ENCODE data around the gene ARFGEF2.

The ARFGEF2 gene

DNA sequence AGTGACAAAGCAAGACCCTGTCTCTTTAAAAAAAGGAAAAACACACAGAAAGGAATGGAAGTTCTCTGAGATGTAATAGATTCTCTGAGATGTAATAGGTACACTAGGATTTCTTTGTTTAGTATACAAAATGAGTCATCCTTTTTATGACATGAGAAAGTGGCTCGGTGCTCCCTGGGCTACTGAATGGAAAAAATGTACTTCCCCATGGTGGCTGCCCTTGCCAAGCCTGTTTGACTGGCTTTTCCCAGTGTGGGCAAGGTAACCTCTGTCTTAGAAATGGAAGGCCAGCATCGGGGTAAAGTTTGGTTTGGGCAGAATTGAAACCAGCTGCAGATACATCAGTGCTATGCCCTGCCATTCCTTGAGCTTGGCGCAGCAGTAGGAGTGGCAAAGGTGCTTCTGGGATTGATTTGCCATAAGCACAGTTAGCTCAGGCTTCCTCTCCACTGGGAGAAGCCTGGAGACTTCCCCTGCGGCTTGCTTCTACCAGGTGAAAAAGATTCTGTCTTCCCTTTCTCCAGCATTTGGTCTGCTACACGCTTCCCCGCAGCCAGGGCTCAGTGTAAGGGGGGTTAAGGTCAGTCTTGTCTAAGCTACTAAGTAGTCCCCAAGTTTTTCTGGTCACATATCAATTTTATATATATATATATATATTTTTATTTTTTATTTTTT is 24.5 kb downstream of the ARFGEF2 start:
- H3K36me3 ChIP-seq (replicated peaks) = peaks cover 27% of the 10 kb centered on the region
- H3K27me3 ChIP-seq (replicated peaks) = no peaks in the 10 kb centered on the region
- in situ Hi-C loops (cut with HindIII; ENCODE audit: low pct_ligation_motif_present, low sequenced_read_pairs) = no loop called here
- no peak overlapping the region for H3K4me3 ChIP-seq (ENCODE audit: low read depth, low read length)
- no peak overlapping the region for H3K27ac ChIP-seq
- DNase-seq = no peak
- TF ChIP-seq, protein P1, sequence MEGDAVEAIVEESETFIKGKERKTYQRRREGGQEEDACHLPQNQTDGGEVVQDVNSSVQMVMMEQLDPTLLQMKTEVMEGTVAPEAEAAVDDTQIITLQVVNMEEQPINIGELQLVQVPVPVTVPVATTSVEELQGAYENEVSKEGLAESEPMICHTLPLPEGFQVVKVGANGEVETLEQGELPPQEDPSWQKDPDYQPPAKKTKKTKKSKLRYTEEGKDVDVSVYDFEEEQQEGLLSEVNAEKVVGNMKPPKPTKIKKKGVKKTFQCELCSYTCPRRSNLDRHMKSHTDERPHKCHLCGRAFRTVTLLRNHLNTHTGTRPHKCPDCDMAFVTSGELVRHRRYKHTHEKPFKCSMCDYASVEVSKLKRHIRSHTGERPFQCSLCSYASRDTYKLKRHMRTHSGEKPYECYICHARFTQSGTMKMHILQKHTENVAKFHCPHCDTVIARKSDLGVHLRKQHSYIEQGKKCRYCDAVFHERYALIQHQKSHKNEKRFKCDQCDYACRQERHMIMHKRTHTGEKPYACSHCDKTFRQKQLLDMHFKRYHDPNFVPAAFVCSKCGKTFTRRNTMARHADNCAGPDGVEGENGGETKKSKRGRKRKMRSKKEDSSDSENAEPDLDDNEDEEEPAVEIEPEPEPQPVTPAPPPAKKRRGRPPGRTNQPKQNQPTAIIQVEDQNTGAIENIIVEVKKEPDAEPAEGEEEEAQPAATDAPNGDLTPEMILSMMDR (IDR thresholded peaks at IDR 0.05; ENCODE audit: low read depth, low read length, missing control alignments) = no peak

DNA sequence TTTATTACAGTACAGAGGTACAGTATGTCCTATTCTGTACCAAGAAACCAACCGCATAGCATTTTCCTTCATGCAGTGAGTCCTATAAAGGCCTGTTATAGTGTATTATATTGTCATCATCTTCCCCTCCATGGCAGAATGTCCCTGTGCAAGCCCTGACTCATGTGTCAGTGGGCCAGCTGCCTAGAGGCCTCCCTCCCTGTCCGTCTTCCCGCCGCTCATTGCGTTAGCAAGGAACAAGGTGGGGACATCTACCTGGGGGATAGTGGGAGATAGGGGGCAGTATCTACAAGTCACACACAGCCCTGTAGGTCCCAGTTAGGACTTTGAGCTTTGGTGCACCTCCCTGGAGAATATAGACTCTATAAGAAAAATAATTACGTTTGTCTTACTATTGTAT is 27.1 kb downstream of the ARFGEF2 start:
- in situ Hi-C loops (cut with HindIII; ENCODE audit: low pct_ligation_motif_present, low sequenced_read_pairs) = no loop called here
- Histone ChIP-seq H3K36me3 (replicated peaks) (peaks cover 34% of the 10 kb centered on the region), H3K4me3 (ENCODE audit: low read depth, low read length) (no peak overlapping the region), H3K27me3 (replicated peaks) (no peaks in the 10 kb centered on the region), H3K27ac (no peak overlapping the region)
- no peak for DNase-seq
- TF ChIP-seq, protein P1 (IDR thresholded peaks at IDR 0.05; ENCODE audit: low read depth, low read length, missing control alignments) = no peak

DNA sequence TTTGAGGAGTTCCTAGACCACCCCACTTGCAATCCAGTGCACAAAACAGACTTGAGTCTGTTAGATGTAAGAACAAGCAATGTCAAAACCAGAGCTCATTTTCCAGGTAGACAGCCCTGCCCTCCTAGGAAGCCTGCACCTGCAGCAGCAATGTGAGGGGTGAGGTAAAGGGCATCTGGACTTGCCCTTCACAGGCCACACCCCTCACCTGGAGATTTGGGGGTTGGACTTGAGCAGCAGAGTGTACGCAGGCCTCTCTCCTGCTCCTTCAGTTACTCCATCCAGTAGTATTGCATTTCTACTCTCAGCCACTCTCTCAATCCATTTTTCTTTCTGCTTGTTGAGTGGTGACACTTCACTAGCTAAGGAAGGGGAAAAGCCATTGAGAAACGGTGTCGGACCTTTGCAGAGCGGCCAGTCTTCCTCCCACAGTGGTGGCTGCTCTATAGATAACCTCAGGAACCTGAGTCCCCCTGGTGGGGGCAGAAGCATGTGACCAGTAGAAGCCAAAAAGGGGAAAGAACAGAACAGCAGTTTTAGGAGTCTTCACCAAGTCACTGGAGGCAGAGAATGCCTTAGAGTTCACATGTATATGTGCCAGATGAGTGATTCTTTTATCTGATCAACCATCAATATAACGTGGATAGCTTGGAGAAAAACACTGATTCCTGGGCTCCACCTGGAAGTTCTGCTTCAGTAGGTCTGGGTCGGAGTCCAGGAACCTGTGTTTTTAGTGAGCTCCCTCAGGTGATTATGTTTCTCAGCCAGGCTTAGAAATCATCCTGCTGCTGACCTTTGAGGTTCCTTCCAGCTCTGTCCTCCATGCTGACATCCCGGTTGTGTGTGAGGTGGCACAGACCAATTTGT is 28.0 kb downstream of the ARFGEF2 start:
- TF ChIP-seq, protein P1 (IDR thresholded peaks at IDR 0.05; ENCODE audit: low read depth, low read length, missing control alignments) = peak; percentile 21
- Histone ChIP-seq H3K27me3 (replicated peaks) (no peaks in the 10 kb centered on the region), H3K36me3 (replicated peaks) (peaks cover 39% of the 10 kb centered on the region), H3K4me3 (ENCODE audit: low read depth, low read length) (no peak overlapping the region), H3K27ac (no peak overlapping the region)
- in situ Hi-C loops (cut with HindIII; ENCODE audit: low pct_ligation_motif_present, low sequenced_read_pairs) = no loop called here
- no peak for DNase-seq

GRCh38 chr20:48951041-48951440 is 29.5 kb downstream of the ARFGEF2 start:
- in situ Hi-C loops (cut with HindIII; ENCODE audit: low pct_ligation_motif_present, low sequenced_read_pairs) = no loop called here

DNA sequence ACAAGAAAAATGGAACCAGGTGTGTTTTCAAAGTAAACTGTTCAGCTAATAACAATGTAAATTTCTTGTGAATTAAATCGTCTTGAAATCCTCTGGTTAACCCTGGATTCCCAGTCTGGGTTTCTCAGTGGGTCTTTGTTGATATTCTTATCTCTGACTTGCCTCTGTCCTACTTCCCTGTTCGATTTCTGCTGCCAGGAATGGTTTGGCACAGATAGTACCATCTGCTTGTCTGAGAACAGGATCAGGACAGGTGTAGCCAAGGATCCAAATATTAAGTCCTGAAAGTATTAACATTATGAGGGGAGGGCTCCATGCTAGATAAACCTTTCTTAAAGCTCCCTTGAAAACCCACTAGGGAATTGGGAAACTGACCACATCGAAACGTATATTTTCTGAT is 30.1 kb downstream of the ARFGEF2 start:
- in situ Hi-C loops (cut with HindIII; ENCODE audit: low pct_ligation_motif_present, low sequenced_read_pairs) = no loop called here
- Histone ChIP-seq H3K27me3 (replicated peaks) (no peaks in the 10 kb centered on the region), H3K36me3 (replicated peaks) (peaks cover 43% of the 10 kb centered on the region), H3K4me3 (ENCODE audit: low read depth, low read length) (no peak overlapping the region), H3K27ac (no peak overlapping the region)
- DNase-seq = no peak
- TF ChIP-seq, protein P1 (IDR thresholded peaks at IDR 0.05; ENCODE audit: low read depth, low read length, missing control alignments) = no peak

More at GRCh38 chr20:48951041-48951440, 29.5 kb downstream of the ARFGEF2 start:
- TF ChIP-seq, protein P1 (IDR thresholded peaks at IDR 0.05; ENCODE audit: low read depth, low read length, missing control alignments) = no peak
- Histone ChIP-seq H3K27ac (no peak overlapping the region), H3K27me3 (replicated peaks) (no peaks in the 10 kb centered on the region), H3K36me3 (replicated peaks) (peaks cover 43% of the 10 kb centered on the region), H3K4me3 (ENCODE audit: low read depth, low read length) (no peak overlapping the region)
- no peak for DNase-seq

All from brain microvascular endothelial cell (primary cell).